C4-2B (cell line): ENCODE measurements around the gene MATCAP1.

Experiments
- CTCF ChIP-seq: fragments of 450-650 bp; conservative IDR thresholded peaks from 2 replicates; pipeline ENCODE4 v1.5.1; 2017; ENCODE audit warnings: mild to moderate bottlenecking
- ZFX ChIP-seq: fragments of 450-650 bp; IDR thresholded peaks from 2 replicates; pipeline ENCODE4 v1.6.1; 2017

GRCh38 chr16:67202956-67203493, 19.3 kb upstream of the MATCAP1 start:
- TF ChIP-seq CTCF: no peak
- TF ChIP-seq ZFX: no peak
